Stimulated activated CD4-positive, alpha-beta T cell treated with anti-CD3 and anti-CD28 coated beads, Interleukin-1b, Interleukin-23, amount 100 ng/mL, for 1 hour (primary cell): Measurements from ENCODE around the gene GRK3.

Experiments used
- DNase-seq, 2 donors: peaks; one replicate each; pipeline ENCODE4 v3.0.0-alpha.2; 2020; ENCODE audit warnings: low read depth in 2 of 2

GRK3 gene

DNA sequence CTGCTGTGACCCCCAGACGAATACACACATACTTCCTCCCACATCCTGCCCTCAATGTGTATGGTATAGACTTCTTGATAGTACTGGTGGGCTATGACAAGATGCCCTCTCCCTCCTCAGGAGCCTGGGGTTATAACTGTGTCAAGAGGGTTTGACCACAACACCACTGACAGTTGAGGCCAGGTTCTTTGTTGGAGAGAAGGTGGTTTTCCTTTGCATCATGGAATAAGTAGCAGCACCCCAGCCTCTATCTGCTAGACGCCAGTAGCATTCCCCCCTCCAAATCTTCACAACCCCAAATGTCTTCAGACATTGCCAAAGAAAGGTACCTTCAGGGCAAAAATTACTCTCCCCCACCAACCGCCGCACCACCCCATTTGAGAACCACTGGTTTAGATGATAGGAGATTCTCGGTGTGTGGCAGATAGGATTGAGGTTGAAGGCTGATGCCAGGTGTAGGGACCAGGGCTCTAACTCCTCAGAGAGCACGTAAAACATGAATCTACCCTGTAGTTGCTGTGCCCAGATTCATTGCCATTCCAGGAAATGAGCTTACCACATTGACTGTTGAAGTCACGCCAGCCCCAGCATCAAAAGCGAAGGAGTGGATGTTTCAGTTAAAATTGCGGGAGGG lies 172.0 kb downstream of the GRK3 start:
- DNase-seq, result no peak

DNA sequence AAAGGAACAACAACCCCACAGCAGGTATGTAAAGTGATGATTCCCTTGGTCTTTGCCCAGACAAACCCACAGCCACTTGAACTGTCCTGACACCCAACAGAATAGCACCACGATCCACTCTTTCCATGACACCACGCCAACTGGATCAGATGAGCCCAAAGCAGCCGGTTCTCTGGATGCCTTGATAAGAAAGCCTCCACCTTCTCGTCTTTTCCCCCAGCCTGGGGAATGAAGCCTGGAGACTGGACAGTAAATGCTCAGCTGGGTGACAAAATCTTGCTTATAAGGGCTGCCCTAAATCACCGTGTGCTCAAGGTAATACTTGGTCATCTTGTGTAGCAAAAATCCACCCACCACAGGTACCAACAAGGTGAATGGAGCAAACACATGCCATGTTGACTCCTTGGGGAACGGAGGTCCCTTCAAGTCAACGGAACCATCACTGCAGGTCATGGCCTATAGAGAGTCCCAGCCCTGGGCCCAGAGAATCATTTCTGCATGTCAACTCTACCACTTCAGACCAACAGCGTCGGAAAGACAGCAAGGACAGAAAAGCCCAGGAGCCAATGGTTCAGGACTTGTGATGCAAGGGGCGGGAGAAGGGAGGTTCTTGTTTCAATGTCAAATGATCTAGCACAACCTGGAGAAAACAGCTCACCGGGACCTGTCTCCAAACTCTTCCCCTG lies 175.3 kb downstream of the GRK3 start:
- DNase-seq, result no peak

DNA sequence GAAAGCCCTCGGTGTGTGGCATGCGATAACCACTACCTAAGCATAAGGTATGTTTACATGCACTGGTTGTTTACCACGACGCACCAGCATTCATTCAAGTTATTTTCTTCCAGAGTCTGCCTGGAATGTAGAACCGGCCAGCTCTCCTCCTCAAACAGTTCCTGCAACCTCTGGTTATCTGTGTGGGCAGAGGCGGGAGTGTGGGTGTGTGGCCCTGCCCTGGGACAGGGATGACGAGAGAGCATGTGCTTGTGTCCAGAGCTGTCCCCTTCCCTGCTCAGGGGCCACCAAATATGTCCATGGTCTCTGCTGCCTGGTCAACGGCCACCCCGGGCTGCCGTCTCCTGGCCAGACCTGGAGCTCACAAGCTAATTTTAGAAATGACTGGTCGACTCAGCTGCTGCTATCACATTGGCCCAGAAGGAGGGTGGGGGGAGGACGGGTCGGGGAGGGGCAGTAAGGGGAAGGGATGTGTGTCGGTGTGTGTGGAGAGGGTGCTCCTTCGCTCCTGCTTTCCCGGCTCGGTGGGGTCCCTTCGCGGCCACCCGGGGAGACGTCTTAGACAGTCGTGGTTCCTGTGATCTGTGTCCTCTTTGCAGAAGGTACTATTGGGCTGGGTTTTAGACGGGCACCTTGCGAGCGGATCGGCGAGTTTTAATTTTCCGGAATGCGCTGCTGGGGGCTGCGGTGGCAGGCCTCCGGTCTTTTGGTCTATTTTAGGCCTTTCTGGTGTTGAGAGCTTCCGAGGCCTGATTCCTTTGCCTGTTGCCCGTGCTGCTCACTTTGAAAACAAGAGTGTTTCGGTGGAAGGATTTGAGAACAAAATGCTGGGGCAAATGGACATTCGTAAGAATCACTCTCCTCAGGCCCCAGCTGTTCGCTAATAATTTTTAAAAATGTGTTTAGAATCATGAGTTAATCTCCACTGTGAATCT lies 177.5 kb downstream of the GRK3 start, which contains the start of gene MYO18B:
MYO18B (plus strand) TSS at position 497 of the 935 bp plus-strand sequence. CDS start 18,905 bp downstream, outside the sequence.
- DNase-seq, result no peak

DNA sequence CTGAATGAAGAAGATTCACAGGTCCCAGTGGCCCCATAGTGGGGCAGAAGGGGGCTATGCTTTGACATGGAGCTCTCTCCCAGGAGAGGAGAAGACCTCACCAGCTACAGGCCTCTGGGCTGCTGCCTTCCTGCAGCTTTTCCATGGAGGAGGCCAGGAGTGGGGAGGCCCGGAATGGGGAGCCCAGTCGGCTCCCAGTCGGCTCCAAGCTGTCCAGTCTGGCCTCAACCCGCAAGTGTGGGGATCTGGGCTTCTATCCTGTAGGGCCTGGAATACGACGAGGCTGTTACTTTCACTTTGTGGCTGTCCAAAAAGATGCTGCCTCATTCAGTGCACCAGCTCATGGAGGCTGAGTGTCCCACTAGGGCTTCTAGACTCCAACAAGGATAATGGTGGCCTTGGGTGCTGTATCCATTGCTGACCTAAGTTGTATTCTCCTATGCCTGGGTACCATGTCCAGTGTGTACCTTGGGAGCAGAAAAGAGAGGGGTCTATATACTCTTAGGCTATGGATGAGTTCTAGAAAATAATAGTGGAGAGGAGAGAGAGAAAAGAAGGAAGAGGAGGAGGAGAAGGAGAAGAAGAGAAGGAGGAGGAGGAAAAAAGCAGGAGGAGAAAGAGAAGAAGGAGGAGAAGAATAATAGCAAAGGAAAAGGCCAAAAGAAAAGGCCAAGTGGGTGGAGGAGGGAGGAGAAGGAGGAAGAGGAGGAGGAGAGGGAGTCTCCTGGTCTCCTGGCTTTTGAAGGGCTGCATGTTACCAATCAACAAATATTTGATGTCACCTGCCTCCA lies 178.6 kb downstream of the GRK3 start:
- DNase-seq, result no peak

DNA sequence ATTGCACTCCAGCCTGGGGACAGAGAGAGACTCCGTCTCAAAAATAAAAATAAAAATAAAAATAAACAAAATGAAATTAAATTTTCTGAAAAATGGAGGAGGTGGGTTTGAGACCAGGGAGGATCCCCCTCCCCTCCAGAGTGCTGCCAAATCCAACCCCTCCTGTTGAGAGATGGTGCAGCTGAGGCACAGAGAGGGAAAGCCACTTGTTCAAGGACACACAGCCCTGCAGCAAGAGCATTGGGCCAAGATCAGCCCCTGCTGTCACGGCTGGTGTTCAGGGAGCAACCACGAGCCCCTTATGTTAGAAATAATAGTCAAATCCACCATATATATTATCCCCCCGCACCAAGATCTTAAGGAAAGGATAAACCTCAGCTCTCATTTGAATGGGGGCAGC lies 180.2 kb downstream of the GRK3 start:
- no peak for DNase-seq

DNA sequence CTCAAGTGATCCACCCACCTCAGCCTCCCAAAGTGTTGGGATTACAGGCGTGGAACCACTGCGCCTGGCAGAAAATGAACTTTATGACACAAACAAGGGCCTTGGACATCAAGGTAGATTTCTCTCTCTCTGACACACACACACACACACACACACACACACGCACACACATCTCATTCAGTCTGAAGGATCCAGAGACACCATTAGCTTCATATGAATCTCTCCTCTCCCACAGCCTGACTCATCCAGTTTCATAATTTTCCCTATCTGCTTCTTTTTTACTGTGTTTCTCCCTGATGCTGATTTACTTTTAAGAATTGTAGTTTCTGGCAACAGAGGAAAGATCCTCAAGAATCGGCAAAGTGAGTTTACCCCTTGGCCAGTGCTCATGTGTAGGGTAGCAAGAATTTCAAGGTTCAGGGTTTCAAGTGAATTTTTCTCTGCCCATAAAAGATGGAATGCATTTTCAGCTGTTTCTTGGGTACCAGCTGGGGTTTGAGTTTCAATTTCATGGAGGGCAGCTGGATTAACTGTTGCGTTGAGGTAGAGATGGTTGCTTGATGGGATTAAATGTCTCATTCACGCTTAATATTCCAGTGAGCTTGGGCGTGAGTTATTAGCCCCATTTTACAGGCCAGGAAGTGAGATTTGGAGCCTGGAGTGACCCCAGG lies 181.0 kb downstream of the GRK3 start:
- DNase-seq, result no peak

DNA sequence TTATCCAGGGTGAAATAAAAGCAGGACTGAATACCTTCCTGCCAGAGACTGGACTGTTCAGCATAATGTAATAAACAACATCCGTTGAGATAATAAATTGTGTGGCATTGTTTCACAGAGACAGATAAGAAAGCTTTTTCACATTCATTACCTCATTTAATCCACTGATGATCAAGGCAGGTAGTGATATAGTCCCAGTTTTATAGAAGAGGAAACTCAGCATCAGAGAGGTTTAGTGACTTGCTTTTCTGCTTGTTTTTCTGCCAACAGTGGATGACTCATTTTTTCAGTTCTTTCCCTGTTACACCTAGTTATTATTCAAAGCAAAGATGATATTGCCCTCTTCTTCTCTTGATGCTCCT lies 181.5 kb downstream of the GRK3 start:
- no peak for DNase-seq

DNA sequence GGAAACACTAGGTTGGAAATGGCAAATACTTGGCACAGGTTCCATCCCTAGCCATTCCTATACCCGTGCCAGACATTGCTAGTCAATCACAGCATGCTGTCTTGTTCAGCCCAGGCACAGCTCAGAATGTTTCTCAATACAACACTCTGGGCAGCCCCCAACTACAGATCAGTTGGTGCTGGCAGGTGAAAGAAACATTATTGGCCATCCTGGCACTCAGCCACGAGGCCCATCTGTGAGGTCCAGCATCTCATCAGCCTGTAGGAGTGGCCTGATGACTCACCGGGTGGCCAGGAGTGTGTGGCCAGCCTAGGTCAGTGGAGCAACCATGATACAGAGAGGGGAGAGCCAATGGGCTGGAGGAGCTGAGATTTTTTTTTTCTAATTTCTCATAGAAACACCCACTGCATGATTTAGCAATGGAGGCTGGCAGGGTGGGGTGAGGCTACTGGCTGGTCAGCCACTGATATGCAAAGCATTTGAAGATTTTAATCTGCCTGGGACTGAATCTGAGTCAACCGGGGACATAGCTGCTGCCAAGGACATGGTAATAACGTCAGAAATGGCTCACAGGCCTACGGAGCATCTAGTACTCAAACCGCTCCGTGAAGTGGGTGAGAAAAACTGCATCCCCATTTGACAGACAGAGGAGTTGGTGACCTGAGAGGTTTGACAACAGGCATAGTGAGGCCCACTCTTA lies 182.9 kb downstream of the GRK3 start:
- DNase-seq, result no peak

DNA sequence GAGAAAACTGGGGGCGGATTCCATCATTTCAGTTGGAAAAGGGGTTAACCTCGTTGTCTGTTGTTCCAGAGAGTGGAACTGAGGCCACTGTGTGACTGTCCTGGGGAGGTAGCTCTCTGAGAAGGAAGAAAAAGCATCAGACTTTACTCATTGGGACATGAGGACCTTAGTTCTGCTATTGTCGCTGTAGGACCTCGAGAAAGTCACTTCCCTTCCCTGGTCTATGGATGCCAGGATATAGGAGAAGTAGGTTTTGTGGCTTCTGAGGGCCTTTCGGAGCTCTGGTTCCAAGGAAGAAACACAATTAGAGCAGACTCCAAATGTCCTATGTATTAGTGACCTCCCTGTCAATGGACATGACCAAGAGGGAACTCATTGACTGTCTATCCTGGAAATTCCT lies 183.7 kb downstream of the GRK3 start:
- no peak for DNase-seq

DNA sequence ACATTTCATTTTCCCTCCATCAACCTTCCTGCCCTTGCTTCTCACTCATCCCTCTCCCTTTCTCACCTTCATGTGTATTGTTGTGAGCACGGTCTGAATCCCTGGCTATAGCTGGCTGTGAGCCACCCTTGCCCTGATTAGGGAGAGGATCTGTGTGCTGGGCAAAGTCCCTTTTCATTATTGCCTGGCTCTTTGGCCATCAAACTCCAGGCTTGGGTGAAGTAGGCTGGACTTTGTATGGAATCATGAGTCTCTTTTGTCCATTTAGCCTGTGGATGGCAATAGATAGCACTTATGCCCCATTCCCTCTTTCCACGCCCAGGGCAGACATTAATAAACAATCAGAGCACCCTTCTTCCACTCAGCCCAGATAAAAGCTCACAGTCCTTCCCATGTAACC lies 184.2 kb downstream of the GRK3 start:
- no peak for DNase-seq

DNA sequence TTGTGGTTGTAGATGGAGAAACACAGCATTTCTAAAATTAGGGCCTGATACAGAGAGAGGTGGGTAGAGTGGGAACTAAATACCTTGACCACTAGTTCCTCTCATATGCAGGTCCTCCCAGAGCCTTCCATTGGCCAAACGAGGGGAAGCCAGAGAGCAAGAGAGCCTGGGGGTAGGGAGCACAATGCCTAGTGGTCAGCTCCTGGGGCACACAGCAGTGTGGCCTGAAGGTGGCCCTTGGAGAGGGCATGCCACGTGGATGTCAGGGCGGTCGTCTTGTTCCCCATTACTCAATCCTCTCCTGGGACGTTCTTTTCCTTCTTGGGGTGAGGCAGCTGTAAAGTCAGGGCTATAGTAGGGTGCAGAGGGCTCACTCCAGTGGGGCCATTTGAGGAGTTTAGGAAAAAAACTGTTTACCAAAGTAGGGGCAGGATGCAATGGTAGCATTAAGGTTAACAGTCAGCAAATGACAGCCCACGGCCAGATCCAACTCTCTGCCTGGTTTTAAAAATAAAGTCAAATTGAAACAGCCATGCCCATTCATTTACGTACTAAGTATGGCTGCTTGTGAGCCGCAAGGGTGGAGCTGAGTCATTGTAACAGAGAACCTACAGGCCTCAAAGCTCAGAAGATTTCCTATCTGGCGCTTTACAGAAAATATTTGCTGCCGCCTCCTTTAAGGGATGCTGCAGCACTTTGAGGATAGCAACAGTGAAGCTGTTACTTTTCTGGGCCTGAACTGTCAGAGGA lies 185.1 kb downstream of the GRK3 start:
- DNase-seq, result no peak

DNA sequence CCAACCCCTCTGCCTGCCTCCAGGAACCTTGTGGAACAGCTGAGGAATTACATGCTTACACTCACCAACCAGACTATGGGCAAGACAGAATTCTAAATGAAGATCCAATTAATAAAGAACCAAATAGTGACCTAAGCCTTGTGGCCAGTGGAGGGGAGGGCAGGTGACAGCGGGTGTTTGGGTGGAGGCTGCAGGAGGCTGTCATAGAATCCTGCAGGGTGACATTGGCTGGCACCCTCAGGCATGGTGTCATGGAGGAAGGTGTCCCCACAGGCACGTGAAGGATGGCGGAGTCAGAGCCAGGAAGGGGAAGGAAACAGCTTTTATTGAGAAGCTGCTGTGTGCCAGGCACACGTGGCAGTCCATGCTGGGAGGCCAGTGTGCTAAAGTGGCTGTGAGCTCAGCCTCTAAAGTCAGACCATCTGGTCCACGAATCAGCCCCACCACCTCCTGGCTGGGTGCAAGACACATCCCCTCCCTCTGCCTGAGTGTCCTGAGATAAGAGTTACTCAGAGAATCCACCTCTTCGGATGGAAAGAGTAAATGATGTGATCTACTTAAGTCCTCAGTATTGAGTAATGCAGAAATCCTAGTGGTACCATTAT lies 186.2 kb downstream of the GRK3 start:
- DNase-seq, result no peak

DNA sequence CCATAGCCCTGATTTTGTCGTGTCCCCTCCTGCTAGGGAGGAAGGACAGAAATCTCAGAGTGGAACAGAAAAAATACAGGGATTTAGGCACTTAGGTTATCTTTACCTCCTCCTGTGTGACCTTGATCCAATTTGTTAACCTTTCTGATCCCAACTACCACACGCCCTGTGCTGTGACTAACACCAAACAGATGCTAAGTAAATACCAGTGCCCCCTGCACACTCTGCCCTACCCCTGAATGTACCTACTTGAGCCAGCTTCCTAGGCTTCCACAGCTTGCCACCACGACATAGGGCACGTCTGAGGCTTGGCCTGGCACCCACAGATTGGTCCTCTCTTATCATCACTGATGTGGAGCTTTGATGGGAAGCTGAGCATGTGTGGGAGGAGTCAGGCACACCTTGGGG lies 186.7 kb downstream of the GRK3 start:
- no peak for DNase-seq

DNA sequence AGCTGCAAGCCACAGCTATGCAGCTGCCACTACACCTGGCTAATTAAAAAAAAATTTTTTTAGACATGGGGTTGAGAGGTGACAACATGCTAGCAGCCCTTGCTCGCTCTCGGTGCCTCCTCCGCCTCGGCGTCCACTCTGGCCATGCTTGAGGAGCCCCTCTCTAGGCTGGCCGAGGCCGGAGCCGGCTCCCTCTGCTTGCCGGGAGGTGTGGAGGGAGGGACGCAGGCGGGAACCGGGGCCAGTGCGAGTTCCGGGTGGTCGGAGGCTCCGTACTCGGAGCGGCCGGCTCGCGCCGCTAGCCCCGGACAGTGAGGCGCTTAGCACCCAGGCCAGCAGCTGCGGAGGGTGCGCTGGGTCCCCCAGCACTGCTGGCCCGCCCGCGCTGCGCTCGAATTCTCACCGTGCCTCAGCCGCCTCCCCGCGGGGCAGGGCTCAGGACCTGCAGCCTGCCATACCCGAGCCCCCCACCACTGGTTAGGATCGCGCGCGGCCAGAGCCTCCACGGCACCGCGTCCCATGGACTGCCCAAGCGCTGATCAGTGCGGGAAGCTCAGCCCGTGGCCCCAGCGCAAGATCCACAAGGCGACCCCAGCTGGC lies 188.2 kb downstream of the GRK3 start:
- no peak for DNase-seq

DNA sequence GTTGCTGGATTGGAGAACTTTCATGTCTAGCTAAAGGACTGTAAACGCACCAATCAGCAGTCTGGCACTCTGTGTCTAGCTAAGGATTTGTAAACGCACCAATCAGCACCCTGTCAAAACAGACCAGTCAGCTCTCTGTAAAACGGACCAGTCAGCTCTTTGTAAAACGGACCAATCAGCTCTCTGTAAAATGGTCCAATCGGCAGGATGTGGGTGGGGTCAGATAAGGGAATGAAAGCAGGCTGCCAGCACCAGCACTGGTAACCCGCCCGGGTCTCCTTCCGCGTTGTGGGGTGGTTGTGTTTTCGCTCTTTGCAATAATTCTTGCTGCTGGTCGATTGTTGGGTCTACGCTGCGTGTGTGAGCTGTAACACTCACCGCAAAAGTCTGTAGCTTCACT lies 188.8 kb downstream of the GRK3 start:
- no peak for DNase-seq

DNA sequence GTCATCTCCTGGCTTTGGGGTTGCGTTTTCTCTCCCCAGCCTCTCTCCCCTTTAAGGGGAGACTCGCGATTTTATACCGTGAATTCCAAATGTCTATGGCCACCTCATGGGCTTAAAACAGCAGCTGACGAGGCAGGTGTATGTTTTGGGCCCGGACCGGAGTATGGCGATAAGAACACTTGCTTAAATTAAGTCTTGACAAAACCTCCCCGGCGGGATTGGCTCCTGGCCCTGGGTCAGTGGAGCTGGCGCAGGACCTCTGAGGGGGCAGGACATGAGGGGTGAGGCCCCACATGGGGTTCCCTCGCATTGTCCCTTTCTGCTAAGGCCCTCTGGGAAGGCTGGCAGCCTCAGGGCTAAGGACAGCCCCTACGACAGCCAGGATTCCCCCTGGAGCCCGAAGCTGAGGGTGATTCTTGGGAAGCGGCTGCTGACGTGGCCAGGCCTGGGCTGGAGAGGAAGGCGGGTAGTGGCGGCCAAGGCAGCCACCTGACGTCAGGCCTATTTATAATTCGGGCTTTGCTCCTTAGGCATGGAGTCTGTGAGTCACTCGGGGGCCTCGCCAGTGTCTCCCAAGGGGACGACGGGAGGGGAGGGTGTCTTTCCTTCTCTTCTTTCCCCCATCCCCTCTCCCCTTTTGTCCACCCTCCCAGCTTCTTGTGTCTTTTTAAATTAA lies 190.2 kb downstream of the GRK3 start:
- DNase-seq, result no peak

DNA sequence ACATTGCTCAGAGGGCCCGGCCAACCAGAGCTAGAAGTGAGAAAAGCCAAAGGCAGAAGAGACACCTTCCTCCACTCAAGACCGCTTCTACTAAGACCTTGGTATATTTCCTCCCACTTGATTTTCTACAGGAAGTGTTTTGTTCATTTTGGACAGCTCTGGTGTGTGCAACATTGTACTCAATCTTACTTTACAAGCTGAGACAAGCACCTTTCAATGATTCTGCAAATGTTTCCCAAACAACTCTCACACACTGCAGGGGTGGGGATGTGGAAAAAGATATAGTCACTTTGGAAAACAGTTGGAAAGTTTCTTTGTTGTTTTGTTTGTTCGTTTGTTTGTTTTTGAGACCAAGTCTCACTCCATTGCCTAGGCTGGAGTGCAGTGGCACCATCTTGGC lies 193.2 kb downstream of the GRK3 start:
- no peak for DNase-seq

DNA sequence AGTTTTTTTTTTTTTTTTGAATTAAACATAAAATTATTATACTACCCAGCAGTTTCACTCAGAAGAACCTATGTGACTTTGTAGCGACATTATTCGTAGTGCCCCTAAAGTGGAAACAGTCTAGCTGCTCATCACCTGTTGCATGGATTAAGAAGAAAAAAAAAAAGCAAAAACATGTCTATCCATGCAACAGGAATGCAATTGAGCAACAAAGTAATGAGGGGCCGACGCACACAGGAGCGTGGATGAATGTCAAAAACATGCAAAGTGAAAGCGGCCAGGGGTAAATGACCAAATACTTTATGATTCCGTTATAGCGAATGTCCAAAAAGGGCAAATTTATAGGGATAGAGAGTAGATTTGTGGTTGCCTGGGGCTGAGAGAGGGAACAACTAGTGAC lies 193.8 kb downstream of the GRK3 start:
- no peak for DNase-seq

DNA sequence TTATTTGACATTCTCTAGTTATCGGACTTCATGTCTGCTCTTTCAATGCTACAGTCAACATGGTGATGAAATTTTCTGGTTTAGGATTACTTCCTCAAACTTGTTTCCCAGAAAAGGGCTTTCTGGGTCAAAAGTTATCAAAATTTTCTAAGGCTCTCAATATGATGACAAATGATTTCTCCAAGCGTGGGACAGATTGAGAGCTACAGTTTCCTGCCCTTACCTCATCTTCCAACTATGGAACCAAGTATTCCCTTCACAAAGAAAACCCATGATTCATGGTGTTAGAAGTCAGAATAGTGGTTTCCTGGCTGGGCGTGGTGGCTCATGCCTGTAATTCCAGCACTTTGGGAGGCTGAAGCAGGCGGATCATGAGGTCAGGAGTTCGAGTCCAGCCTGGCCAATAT lies 195.4 kb downstream of the GRK3 start:
- DNase-seq, result no peak
